Astrocyte (in vitro differentiated cells and primary cell): Measurements from ENCODE around the gene CPN2.

Source experiments
- EZH2 ChIP-seq: IDR thresholded peaks from 2 replicates; pipeline ENCODE4 v1.6.1; 2012; ENCODE audit warnings: mild to moderate bottlenecking, low read length, inconsistent platforms; ENCODE audit not compliant: insufficient read depth
- TF ChIP-seq, protein P1 (sequence below): IDR thresholded peaks from 2 replicates; pipeline ENCODE4 v1.5.1; 2011; ENCODE audit warnings: low read depth, mild to moderate bottlenecking, inconsistent platforms, low read length, moderate library complexity; ENCODE audit not compliant: insufficient read depth

DNA sequence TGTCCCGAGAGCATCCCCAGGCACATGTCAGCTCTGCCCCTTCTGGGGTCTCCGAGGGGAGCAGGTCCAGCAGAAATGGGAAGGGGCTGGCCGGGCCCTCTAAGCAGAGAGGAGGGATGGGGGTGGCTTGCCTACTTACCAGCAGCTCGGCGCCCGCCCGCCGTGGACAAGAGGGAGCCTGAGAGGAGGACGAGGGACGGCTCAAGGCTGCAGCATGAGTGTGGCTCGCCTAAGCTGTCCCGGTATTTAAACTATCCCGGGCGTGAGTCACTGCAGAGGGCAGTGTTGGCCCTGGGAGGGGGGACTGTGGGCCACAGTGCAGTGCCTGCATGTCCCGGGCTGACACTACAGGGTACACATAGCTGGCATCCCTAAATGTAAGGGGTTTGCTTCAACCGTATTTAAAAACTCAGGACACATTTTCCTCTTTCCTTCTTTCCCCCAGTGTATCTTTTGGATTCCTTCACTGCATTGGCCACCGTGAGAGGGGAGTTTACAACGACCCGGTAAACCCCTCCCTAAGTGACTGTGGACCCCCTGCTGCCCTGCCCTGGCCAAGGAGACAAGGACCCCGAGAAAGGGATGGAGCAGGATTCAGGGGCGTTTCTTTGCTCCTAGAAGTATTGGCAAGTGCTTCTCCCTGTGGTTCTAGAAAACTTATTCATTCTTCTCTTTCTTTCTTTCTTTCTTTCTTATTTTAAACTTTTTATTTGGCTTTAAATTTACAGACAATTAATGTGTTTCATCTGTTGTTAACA, 18.6 kb upstream of the CPN2 start, which contains the start of gene LRRC15:
- TF ChIP-seq, protein P1, sequence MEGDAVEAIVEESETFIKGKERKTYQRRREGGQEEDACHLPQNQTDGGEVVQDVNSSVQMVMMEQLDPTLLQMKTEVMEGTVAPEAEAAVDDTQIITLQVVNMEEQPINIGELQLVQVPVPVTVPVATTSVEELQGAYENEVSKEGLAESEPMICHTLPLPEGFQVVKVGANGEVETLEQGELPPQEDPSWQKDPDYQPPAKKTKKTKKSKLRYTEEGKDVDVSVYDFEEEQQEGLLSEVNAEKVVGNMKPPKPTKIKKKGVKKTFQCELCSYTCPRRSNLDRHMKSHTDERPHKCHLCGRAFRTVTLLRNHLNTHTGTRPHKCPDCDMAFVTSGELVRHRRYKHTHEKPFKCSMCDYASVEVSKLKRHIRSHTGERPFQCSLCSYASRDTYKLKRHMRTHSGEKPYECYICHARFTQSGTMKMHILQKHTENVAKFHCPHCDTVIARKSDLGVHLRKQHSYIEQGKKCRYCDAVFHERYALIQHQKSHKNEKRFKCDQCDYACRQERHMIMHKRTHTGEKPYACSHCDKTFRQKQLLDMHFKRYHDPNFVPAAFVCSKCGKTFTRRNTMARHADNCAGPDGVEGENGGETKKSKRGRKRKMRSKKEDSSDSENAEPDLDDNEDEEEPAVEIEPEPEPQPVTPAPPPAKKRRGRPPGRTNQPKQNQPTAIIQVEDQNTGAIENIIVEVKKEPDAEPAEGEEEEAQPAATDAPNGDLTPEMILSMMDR = no peak
- no peak for TF ChIP-seq EZH2
